Measurements from ENCODE around the gene PRXL2C. TPM values are rescaled to one million over a fixed set of nuclear protein-coding genes. Genes with fewer than 3 reads are reported as not detected.

PRXL2C gene
- total and polyA plus RNA-seq, 2 of the 13 experiments (the other 11 are each of a cell fraction or from before 2014, with no cell fraction given) = 11.0 to 13.2 TPM

DNA sequence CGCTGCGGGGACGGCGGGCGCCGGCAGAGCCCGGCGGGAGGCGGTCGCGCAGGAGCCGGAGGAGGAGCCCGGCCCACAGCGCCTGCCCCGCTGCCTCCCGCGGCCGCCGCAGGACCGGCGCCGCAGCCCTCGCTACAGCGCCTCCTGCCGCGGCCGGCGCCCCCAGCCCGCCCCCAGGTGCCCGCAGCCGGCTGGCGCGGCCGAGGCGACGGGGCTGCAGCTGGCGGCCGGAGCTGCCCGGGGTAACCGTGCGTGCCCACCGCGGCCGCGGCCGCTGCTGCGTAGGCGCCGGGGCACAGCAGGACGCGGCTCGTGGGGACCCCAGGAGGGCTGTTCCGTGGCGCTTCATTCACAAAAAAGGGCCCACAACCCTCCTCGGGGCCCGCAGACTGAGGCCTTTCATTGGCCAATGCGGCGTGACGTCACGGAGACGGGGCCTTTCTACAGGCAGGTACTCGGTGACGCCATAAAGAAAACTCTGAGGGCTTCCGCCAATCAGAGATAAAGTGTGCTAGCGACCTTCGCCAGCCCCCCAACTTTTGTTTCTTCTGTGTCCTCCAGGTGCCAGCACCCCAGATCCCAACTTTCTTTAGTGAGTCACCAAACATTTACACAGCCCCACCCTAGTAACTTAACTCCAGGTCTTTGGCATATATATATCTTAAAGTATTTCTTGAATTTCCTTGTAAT lies 35.5 kb downstream of the PRXL2C start, which contains the start of gene CDC14B (continued):
- no peak for TF ChIP-seq ZBTB2 (CRISPR knock-in tag; IDR thresholded peaks at IDR 0.05; ENCODE audit: low read depth)
- TF ChIP-seq BHLHE40 (IDR thresholded peaks at IDR 0.05; ENCODE audit: low read length) = no peak
- no peak for TF ChIP-seq ARNT (IDR thresholded peaks at IDR 0.05)
- peak; percentile 87 for TF ChIP-seq RFXANK (CRISPR knock-in tag; IDR thresholded peaks at IDR 0.05)
- no peak for TF ChIP-seq ZNF691 (CRISPR knock-in tag; IDR thresholded peaks at IDR 0.05; ENCODE audit: borderline replicate concordance, low read depth)
- no peak for TF ChIP-seq KLF12 (CRISPR knock-in tag; IDR thresholded peaks at IDR 0.05; ENCODE audit: borderline replicate concordance)
- TF ChIP-seq ZNF549 (CRISPR knock-in tag; IDR thresholded peaks at IDR 0.05) = no peak
- no peak for TF ChIP-seq NR2F6 (IDR thresholded peaks at IDR 0.05)
- no peak for TF ChIP-seq NR2F6 (CRISPR knock-in tag; IDR thresholded peaks at IDR 0.05)
- 0 out of 2 replicates have a peak, but pooled peaks have one; percentile 11 for TF ChIP-seq HMGXB3 (CRISPR knock-in tag; IDR thresholded peaks at IDR 0.05; ENCODE audit: borderline replicate concordance)
- 0 out of 2 replicates have a peak, but pooled peaks have one; percentile 57 for TF ChIP-seq ZNF232 (CRISPR knock-in tag; IDR thresholded peaks at IDR 0.05; ENCODE audit: borderline replicate concordance)
- TF ChIP-seq RARA (CRISPR knock-in tag; IDR thresholded peaks at IDR 0.05) = no peak
- TF ChIP-seq ZNF34 (CRISPR knock-in tag; IDR thresholded peaks at IDR 0.05; ENCODE audit: borderline replicate concordance) = no peak
- TF ChIP-seq SMAD1 (CRISPR knock-in tag; IDR thresholded peaks at IDR 0.05; ENCODE audit: borderline replicate concordance, low read depth) = no peak
- no peak for TF ChIP-seq REXO4 (CRISPR knock-in tag; IDR thresholded peaks at IDR 0.05; ENCODE audit: borderline replicate concordance)
- peak; percentile 65 for TF ChIP-seq ZNF883 (CRISPR knock-in tag; IDR thresholded peaks at IDR 0.05; ENCODE audit: not compliant biosample characterization)
- TF ChIP-seq ZBTB1 (CRISPR knock-in tag; IDR thresholded peaks at IDR 0.05; ENCODE audit: borderline replicate concordance) = no peak
- no peak for TF ChIP-seq ZNF510 (CRISPR knock-in tag; IDR thresholded peaks at IDR 0.05; ENCODE audit: low read depth)
- peak; percentile 89 for TF ChIP-seq NFYC (CRISPR knock-in tag; IDR thresholded peaks at IDR 0.05)
- TF ChIP-seq ZNF503 (CRISPR knock-in tag; IDR thresholded peaks at IDR 0.05) = 0 out of 2 replicates have a peak, but pooled peaks have one; percentile 21
